ACHN (cell line): ENCODE data around the gene CFAP90.

Experiments
- DNase-seq: peaks from one replicate; pipeline ENCODE4 v3.0.0-alpha.2; 2015
- in situ Hi-C: cut with HindIII; loops from 2 replicates; pipeline ENCODE4 v1.10.0; 2017; ENCODE audit warnings: low sequenced_read_pairs, low pct_ligation_motif_present, low pct_unique_long_range_greater_than_20kb

Gene CFAP90

DNA sequence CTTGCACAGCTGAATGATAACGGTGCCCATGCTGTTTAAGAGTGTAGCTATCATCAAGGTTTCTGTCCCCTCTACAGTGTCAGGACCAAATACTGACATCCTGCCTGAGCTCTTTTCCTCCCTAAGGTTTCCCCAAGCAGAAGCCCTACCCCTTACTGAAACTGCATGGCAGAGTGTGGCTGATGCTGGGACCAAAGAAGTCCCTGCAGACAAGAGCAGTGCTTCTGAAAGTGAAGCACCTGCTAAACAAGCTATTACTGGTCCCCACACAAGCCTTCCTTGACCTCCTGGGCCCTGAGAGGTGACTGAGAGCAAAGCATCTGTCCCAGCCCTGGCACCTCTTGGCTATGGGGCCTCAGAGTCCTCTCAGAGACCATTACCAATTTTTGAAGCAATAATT lies 56.1 kb downstream of the CFAP90 start:
- DNase-seq = no peak
- in situ Hi-C loops = no loop called here

DNA sequence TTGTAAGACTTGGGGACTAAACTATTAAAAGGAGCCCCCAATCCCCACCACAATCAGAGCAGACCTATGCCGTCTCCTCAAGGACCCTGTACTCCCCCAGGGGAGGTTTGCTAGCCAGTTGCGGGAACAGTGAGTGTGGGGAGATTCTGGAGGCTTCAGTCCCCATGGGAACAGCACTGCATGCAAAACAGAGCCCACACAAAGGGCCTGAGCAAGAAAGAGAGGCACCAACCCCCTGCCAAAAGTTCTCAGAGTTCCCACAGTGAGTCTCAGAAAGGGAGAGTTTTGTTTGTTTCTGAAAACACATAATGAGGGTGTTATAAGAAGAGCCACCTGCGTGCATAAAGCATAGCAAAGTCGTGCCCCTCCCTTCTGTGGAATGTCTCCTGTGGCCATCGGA lies 56.6 kb downstream of the CFAP90 start:
- DNase-seq = no peak
- in situ Hi-C loops = no loop called here

DNA sequence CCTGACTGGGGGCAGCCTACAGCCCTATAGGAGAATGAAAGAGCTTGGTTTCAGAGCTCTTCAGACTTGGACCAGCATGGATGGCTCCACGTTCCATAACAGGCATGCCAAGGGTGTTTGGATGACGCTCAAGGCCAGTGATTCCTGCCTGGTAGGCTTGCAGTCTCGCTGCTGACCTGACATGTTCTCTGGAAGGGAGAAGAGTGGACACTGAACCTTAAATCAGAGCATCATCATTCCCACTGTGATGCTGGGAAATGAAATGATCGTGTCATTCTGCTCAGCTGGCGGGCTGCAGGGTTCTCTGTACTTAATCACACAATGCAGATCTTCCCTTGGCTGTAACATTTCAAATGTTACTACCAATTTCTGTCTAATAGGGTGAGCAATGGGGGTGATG lies 57.0 kb downstream of the CFAP90 start:
- no peak for DNase-seq
- in situ Hi-C loops = no loop called here

DNA sequence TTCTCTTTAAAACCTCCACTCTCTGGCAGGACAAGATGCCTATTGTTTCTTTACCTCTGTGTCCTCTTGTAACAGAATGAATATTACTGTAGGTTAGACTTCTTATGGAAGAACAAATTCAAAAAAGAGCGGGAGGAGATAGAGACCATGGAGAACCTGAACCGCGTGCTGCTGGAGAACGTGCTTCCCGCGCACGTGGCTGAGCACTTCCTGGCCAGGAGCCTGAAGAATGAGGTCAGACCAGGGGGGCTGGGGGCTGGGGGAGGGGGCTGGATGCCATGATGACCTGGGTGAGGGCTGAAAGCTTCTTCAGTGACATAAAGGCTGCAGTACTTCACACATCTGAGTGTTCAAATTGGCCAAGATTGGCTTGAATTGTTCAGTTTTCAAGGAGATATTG lies 61.4 kb downstream of the CFAP90 start:
- no peak for DNase-seq
- in situ Hi-C loops = no loop called here

DNA sequence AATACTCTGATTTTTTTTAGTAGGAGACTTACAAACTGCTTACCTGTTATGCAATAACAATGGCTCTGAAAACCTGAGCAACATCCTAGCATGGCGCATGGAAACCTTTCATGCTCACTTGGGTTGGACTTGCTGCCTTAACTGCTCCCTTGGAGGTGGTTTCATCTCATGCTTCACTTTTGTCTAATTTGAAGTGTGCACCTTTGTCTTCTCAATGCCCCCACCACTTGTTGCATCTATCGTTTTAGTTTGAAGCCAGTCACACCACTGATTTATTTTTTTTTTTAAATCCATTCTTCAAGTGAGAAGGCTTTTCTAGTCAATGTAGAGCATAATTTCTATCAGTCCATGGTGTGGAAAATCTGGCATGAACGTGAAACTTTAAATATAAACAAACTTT lies 63.2 kb downstream of the CFAP90 start:
- no peak for DNase-seq
- in situ Hi-C loops = no loop called here

DNA sequence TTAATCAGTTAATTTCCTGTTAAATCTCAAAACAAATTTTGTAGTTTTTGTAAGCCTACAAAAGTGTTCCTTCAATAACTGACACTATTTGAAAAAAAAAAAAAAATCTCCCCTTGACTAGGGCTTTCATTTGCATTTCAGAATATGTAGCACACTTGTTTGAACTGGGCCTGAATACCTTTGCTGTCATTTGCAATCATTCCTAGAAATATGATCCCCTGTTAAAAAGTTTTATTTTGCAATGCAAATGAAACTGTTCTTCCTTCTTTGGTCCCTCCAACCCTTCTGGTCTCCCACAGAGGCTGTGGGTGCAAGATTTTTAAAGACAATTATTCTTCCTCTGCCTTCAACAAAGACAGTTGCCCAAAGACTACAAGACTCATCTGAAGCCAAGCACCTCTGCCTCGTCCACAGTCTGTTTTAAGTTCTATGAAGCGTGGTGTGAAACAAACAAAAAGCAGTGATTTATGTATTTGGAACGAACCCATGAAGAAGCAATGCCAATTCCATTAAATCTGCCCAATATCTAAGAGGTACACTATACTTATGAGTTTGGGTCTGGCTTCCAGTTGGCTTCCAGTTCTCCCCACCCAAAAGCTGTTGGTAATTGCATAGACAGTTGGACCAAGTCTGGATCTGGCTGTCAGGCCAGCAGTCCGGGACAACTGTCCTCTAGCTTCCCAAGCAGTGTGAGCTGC lies 66.1 kb downstream of the CFAP90 start:
- in situ Hi-C loops = no loop called here

DNA sequence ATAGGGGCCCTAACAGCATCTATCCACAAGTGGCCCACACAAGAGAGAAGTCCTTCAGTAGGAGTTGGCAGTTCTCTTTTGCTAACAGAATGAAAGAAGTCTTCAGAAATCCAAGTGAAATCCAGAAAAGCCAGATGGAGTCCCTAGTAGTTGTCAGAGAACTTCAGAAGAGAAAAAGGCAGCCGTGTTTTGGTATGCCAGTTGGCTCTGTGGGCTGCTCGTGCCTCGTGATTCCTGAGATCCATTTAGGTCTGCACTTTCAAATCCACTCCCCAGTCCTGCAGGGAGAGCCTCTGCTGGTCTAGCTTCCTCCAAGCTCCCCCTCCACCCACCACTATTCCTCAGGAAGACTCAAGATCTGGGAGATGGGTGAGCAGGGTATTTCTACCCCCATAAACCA lies 69.0 kb downstream of the CFAP90 start:
- in situ Hi-C loops = no loop called here

More for the DNA sequence above, 66.1 kb downstream of the CFAP90 start:
- no peak for DNase-seq

More for the DNA sequence above, 69.0 kb downstream of the CFAP90 start:
- DNase-seq = no peak
